HepG2 (cell line): ENCODE data around the gene SOX8.

Source experiments
- GZF1 ChIP-seq: sonication (generic); formaldehyde crosslinking; IDR thresholded peaks from 2 replicates; pipeline ENCODE4 v1.5.1; 2020; ENCODE audit warnings: mild to moderate bottlenecking, missing genetic modification reagents
- JUN ChIP-seq: sonication (generic); formaldehyde crosslinking; IDR thresholded peaks from 2 replicates; pipeline ENCODE4 v1.4.0; 2020; ENCODE audit warnings: mild to moderate bottlenecking, missing genetic modification reagents
- MAFF ChIP-seq: IDR thresholded peaks from 2 replicates; pipeline ENCODE4 v1.6.1; 2011; ENCODE audit warnings: low read depth, low read length, improper control_type of control experiment
- SMAD1 ChIP-seq: sonication (generic); formaldehyde crosslinking; IDR thresholded peaks from 2 replicates; pipeline ENCODE4 v1.4.0; 2020; ENCODE audit warnings: missing genetic modification reagents, low read depth, mild to moderate bottlenecking, borderline replicate concordance
- TEAD3 ChIP-seq: optimal IDR thresholded peaks from 2 replicates; pipeline ENCODE3; 2016; ENCODE audit warnings: borderline replicate concordance
- YY1 ChIP-seq: IDR thresholded peaks from 2 replicates; pipeline ENCODE4 v1.6.1; 2011; ENCODE audit warnings: low read length, low read depth, moderate library complexity, mild to moderate bottlenecking; ENCODE audit not compliant: insufficient read depth, insufficient replicate concordance
- ZNF101 ChIP-seq: sonication (generic); formaldehyde crosslinking; IDR thresholded peaks from 2 replicates; pipeline ENCODE4 v1.4.0; 2020; ENCODE audit warnings: mild to moderate bottlenecking, low read depth, missing genetic modification reagents, borderline replicate concordance
- ZNF350 ChIP-seq: sonication (generic); formaldehyde crosslinking; IDR thresholded peaks from 2 replicates; pipeline ENCODE4 v1.4.0; 2020; ENCODE audit warnings: mild to moderate bottlenecking, low read depth, missing genetic modification reagents, borderline replicate concordance
- TF ChIP-seq, protein P1 (sequence below): sonication (generic); formaldehyde crosslinking; IDR thresholded peaks from 2 replicates; pipeline ENCODE4 v1.5.0; 2020; ENCODE audit warnings: missing genetic modification reagents

DNA sequence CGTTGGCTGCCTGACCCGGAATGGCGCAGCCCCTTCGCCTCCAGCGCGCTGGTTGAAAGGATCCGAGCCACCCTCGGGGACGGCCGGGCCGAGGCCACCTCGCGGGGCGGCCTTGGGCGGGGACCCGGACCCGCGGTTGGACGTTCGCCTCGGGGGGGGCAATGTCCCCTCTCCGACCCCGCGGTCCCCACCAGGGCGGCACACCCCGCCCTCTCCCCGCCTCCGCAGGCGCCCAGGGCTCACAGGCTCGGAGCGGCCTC is 1.0 kb upstream of the SOX8 start:
- TF ChIP-seq YY1 (no peak), GZF1 (CRISPR knock-in tag) (no peak), MAFF (no peak), ZNF101 (CRISPR knock-in tag) (no peak), SMAD1 (CRISPR knock-in tag) (no peak), TEAD3 (no peak), ZNF350 (no peak), JUN (CRISPR knock-in tag) (no peak)
- TF ChIP-seq, protein P1, sequence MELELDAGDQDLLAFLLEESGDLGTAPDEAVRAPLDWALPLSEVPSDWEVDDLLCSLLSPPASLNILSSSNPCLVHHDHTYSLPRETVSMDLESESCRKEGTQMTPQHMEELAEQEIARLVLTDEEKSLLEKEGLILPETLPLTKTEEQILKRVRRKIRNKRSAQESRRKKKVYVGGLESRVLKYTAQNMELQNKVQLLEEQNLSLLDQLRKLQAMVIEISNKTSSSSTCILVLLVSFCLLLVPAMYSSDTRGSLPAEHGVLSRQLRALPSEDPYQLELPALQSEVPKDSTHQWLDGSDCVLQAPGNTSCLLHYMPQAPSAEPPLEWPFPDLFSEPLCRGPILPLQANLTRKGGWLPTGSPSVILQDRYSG (CRISPR knock-in tag) = no peak
